HG03457 (cell line): ENCODE data around the gene RIMS4.

Experiments
- ATAC-seq: cut with Tn5 transposase; IDR thresholded peaks from one replicate; pipeline ENCODE4 v1.9.1; 2021; ENCODE audit warnings: moderate number of reproducible peaks; ENCODE audit not compliant: unreplicated experiment

Gene RIMS4

GRCh38 chr20:44723798-44724362, 86.5 kb downstream of the RIMS4 start:
- ATAC-seq: no peak

GRCh38 chr20:44723391-44723790, 87.0 kb downstream of the RIMS4 start:
- ATAC-seq: no peak

- ATAC-seq: no peak
Observed at GRCh38 chr20:44722990-44723389, 87.4 kb downstream of the RIMS4 start.

GRCh38 chr20:44721785-44722054, 88.6 kb downstream of the RIMS4 start:
- no peak for ATAC-seq

GRCh38 chr20:44720997-44721784, 89.2 kb downstream of the RIMS4 start:
- ATAC-seq: no peak

GRCh38 chr20:44720621-44720996, 89.7 kb downstream of the RIMS4 start:
- no peak for ATAC-seq

GRCh38 chr20:44719841-44720240, 90.5 kb downstream of the RIMS4 start:
- no peak for ATAC-seq

- no peak for ATAC-seq
Observed at GRCh38 chr20:44717986-44718385, 92.4 kb downstream of the RIMS4 start.

GRCh38 chr20:44716309-44717106, 93.8 kb downstream of the RIMS4 start:
- ATAC-seq: no peak

- no peak for ATAC-seq
Observed at GRCh38 chr20:44715499-44716308, 94.6 kb downstream of the RIMS4 start.

- ATAC-seq: no peak
Observed at GRCh38 chr20:44714701-44715498, 95.4 kb downstream of the RIMS4 start, which contains the start of gene CCN5. CCN5 (plus strand) TSS chr20:44715369; CDS start chr20:44715391, 22 bp downstream.

GRCh38 chr20:44714102-44714700, 96.1 kb downstream of the RIMS4 start:
- ATAC-seq: no peak

- ATAC-seq: no peak
Observed at GRCh38 chr20:44711237-44711636, 99.1 kb downstream of the RIMS4 start.

GRCh38 chr20:44709797-44710196, 100.5 kb downstream of the RIMS4 start:
- no peak for ATAC-seq

GRCh38 chr20:44709380-44709779, 101.0 kb downstream of the RIMS4 start:
- no peak for ATAC-seq

GRCh38 chr20:44707018-44707579, 103.2 kb downstream of the RIMS4 start:
- no peak for ATAC-seq

GRCh38 chr20:44706301-44707017, 103.9 kb downstream of the RIMS4 start:
- ATAC-seq: no peak

GRCh38 chr20:44705364-44706094, 104.8 kb downstream of the RIMS4 start:
- ATAC-seq: no peak
